HepG2 (cell line): ENCODE results near the gene CHST12.

Source experiments
- ATAD3A ChIP-seq: sonication (generic); formaldehyde crosslinking; IDR thresholded peaks from 2 replicates; pipeline ENCODE4 v1.4.0; 2020; ENCODE audit warnings: missing genetic modification reagents
- BRCA1 ChIP-seq: sonication (generic); formaldehyde crosslinking; IDR thresholded peaks from 2 replicates; pipeline ENCODE4 v1.4.0; 2020; ENCODE audit warnings: missing genetic modification reagents
- ELF4 ChIP-seq: sonication (generic); formaldehyde crosslinking; IDR thresholded peaks from 2 replicates; pipeline ENCODE4 v1.5.0; 2020; ENCODE audit warnings: missing genetic modification reagents, mild to moderate bottlenecking, moderate library complexity, borderline replicate concordance
- FUBP1 ChIP-seq: sonication (generic); formaldehyde crosslinking; IDR thresholded peaks from 2 replicates; pipeline ENCODE4 v1.5.1; 2020; ENCODE audit warnings: missing genetic modification reagents, mild to moderate bottlenecking, borderline replicate concordance
- LCORL ChIP-seq, 2 experiments: fragments of 450-650 bp in 1 of 2; sonication (generic) in 1 of 2; formaldehyde crosslinking in 1 of 2; IDR thresholded peaks; 2 replicates each; pipeline versions ENCODE4 v1.5.0 to v1.6.1; 2017 to 2020; ENCODE audit warnings: antibody characterized with exemption in 1 of 2, missing genetic modification reagents in 1 of 2
- MTA3 ChIP-seq: sonication (generic); formaldehyde crosslinking; IDR thresholded peaks from 2 replicates; pipeline ENCODE4 v1.4.0; 2020; ENCODE audit warnings: missing genetic modification reagents
- THRA ChIP-seq: sonication (generic); formaldehyde crosslinking; IDR thresholded peaks from 2 replicates; pipeline ENCODE4 v1.4.0; 2020; ENCODE audit warnings: missing genetic modification reagents, borderline replicate concordance
- ZBTB39 ChIP-seq: sonication (generic); formaldehyde crosslinking; IDR thresholded peaks from 2 replicates; pipeline ENCODE4 v1.5.0; 2020; ENCODE audit warnings: missing genetic modification reagents
- ZNF280B ChIP-seq: sonication (generic); formaldehyde crosslinking; IDR thresholded peaks from 2 replicates; pipeline ENCODE4 v1.5.0; 2020; ENCODE audit warnings: missing genetic modification reagents, mild to moderate bottlenecking, borderline replicate concordance
- ZNF282 ChIP-seq: fragments of 450-650 bp; IDR thresholded peaks from 2 replicates; pipeline ENCODE4 v1.6.1; 2018; ENCODE audit not compliant: partially characterized antibody
- TF ChIP-seq, protein P1 (sequence below): sonication (generic); formaldehyde crosslinking; IDR thresholded peaks from 2 replicates; pipeline ENCODE4 v1.5.0; 2020; ENCODE audit warnings: mild to moderate bottlenecking, missing genetic modification reagents, moderate library complexity
- TF ChIP-seq, protein P2 (sequence below): sonication (generic); formaldehyde crosslinking; IDR thresholded peaks from 2 replicates; pipeline ENCODE4 v1.4.0; 2020; ENCODE audit warnings: missing genetic modification reagents
- TF ChIP-seq, protein P3 (sequence below): sonication (generic); formaldehyde crosslinking; conservative IDR thresholded peaks from 2 replicates; pipeline ENCODE4 v1.4.0; 2020; ENCODE audit warnings: missing genetic modification reagents

- no peak for TF ChIP-seq BRCA1 (CRISPR knock-in tag)
- no peak for TF ChIP-seq ZNF280B
- no peak for TF ChIP-seq LCORL (IDR thresholded peaks at IDR 0.05)
- no peak for TF ChIP-seq LCORL (CRISPR knock-in tag; IDR thresholded peaks at IDR 0.05)
- no peak for TF ChIP-seq MTA3 (CRISPR knock-in tag)
- TF ChIP-seq, protein P1, sequence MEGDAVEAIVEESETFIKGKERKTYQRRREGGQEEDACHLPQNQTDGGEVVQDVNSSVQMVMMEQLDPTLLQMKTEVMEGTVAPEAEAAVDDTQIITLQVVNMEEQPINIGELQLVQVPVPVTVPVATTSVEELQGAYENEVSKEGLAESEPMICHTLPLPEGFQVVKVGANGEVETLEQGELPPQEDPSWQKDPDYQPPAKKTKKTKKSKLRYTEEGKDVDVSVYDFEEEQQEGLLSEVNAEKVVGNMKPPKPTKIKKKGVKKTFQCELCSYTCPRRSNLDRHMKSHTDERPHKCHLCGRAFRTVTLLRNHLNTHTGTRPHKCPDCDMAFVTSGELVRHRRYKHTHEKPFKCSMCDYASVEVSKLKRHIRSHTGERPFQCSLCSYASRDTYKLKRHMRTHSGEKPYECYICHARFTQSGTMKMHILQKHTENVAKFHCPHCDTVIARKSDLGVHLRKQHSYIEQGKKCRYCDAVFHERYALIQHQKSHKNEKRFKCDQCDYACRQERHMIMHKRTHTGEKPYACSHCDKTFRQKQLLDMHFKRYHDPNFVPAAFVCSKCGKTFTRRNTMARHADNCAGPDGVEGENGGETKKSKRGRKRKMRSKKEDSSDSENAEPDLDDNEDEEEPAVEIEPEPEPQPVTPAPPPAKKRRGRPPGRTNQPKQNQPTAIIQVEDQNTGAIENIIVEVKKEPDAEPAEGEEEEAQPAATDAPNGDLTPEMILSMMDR (CRISPR knock-in tag): no peak
- no peak for TF ChIP-seq ZBTB39
- TF ChIP-seq, protein P2, sequence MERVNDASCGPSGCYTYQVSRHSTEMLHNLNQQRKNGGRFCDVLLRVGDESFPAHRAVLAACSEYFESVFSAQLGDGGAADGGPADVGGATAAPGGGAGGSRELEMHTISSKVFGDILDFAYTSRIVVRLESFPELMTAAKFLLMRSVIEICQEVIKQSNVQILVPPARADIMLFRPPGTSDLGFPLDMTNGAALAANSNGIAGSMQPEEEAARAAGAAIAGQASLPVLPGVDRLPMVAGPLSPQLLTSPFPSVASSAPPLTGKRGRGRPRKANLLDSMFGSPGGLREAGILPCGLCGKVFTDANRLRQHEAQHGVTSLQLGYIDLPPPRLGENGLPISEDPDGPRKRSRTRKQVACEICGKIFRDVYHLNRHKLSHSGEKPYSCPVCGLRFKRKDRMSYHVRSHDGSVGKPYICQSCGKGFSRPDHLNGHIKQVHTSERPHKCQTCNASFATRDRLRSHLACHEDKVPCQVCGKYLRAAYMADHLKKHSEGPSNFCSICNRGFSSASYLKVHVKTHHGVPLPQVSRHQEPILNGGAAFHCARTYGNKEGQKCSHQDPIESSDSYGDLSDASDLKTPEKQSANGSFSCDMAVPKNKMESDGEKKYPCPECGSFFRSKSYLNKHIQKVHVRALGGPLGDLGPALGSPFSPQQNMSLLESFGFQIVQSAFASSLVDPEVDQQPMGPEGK: no peak
- no peak for TF ChIP-seq ZNF282
- no peak for TF ChIP-seq ATAD3A (CRISPR knock-in tag)
- TF ChIP-seq FUBP1 (CRISPR knock-in tag): no peak
- no peak for TF ChIP-seq THRA (CRISPR knock-in tag)
- TF ChIP-seq, protein P3, sequence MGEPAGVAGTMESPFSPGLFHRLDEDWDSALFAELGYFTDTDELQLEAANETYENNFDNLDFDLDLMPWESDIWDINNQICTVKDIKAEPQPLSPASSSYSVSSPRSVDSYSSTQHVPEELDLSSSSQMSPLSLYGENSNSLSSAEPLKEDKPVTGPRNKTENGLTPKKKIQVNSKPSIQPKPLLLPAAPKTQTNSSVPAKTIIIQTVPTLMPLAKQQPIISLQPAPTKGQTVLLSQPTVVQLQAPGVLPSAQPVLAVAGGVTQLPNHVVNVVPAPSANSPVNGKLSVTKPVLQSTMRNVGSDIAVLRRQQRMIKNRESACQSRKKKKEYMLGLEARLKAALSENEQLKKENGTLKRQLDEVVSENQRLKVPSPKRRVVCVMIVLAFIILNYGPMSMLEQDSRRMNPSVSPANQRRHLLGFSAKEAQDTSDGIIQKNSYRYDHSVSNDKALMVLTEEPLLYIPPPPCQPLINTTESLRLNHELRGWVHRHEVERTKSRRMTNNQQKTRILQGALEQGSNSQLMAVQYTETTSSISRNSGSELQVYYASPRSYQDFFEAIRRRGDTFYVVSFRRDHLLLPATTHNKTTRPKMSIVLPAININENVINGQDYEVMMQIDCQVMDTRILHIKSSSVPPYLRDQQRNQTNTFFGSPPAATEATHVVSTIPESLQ (CRISPR knock-in tag): no peak
- no peak for TF ChIP-seq ELF4 (CRISPR knock-in tag)
These were observed 30.5 kb downstream of the CHST12 start for GRCh38 chr7:2433713-2434550.
